GM10248 (cell line): Measurements from ENCODE around the gene WIF1.

ENCODE experiments used
- CTCF ChIA-PET: fragments of 300-600 bp; sonication (Branson Sonifier 250); formaldehyde crosslinking; extraction: SDS; loops from one replicate; lab custom pipeline; 2021; ENCODE audit warnings: antibody characterized with exemption; lab: Yijun Ruan, JAX
- POLR2A ChIA-PET: fragments of 350-650 bp; sonication (Branson Sonifier 250); formaldehyde crosslinking; extraction: SDS; loops from one replicate; lab custom pipeline; 2020; ENCODE audit warnings: antibody characterized with exemption; lab: Yijun Ruan, JAX
- DNase-seq: peaks from one replicate; pipeline ENCODE4 v3.0.0; 2012; ENCODE audit errors: extremely low spot score
- CTCF ChIP-seq: IDR thresholded peaks from 2 replicates; pipeline ENCODE4 v1.5.1; 2012; ENCODE audit warnings: mild to moderate bottlenecking, low read depth; ENCODE audit errors: extremely low read depth, missing control alignments, control extremely low read depth

Gene WIF1

GRCh38 chr12:65121049-65121955, at the start of gene WIF1:
WIF1 (minus strand) TSS chr12:65121305; CDS start chr12:65121191, 114 bp downstream.
- POLR2A ChIA-PET, result no interaction called here
- CTCF ChIA-PET, result interaction anchor here (0.9 to 6.9 kb wide), 10 partner anchors 9 to 325 kb away, joined by 3 to 39 read pairs (median 6); no protein-coding TSS in a partner anchor
- peak; percentile 38 for DNase-seq
- peak; percentile 45 for TF ChIP-seq CTCF

- CTCF ChIA-PET, result interaction anchor here (1.1 to 3.4 kb wide), 12 partner anchors 10 to 917 kb away, joined by 3 to 20 read pairs (median 6); no protein-coding TSS in a partner anchor
These were observed 49.2 kb upstream of the WIF1 start for GRCh38 chr12:65170209-65170881.

GRCh38 chr12:65169320-65170208, 48.5 kb upstream of the WIF1 start, which contains the start of gene LEMD3:
LEMD3 (plus strand) TSS chr12:65169583; CDS start chr12:65169597, 14 bp downstream.
- no peak for TF ChIP-seq CTCF
- CTCF ChIA-PET, result interaction anchor here (1.1 to 3.4 kb wide), 18 partner anchors 10 to 918 kb away, joined by 3 to 20 read pairs (median 4); no protein-coding TSS in a partner anchor
- peak; percentile 94 for DNase-seq
- POLR2A ChIA-PET, result interaction anchor here (0.9 to 1.3 kb wide), 4 partner anchors 9 to 15 kb away, joined by 3 to 6 read pairs (median 4); no protein-coding TSS in a partner anchor

More at GRCh38 chr12:65170209-65170881, 49.2 kb upstream of the WIF1 start:
- POLR2A ChIA-PET, result no interaction called here
- DNase-seq, result peak; percentile 74
- TF ChIP-seq CTCF, result no peak

GRCh38 chr12:65168681-65169319, 47.7 kb upstream of the WIF1 start:
- CTCF ChIA-PET, result interaction anchor here (1.1 to 3.4 kb wide), 17 partner anchors 9 to 919 kb away, joined by 3 to 20 read pairs (median 4); no protein-coding TSS in a partner anchor

GRCh38 chr12:65164774-65165173, 43.7 kb upstream of the WIF1 start:
- POLR2A ChIA-PET, result no interaction called here
- DNase-seq, result no peak
- CTCF ChIA-PET, result interaction anchor here (1.2 to 2.2 kb wide), 4 partner anchors 10 to 363 kb away, joined by 3 to 6 read pairs (median 4); no protein-coding TSS in a partner anchor

More at GRCh38 chr12:65168681-65169319, 47.7 kb upstream of the WIF1 start:
- POLR2A ChIA-PET, result interaction anchor here (0.9 to 1.3 kb wide), 4 partner anchors 9 to 16 kb away, joined by 3 to 6 read pairs (median 4); no protein-coding TSS in a partner anchor
- no peak for TF ChIP-seq CTCF
- peak; percentile 26 for DNase-seq

More at GRCh38 chr12:65164774-65165173, 43.7 kb upstream of the WIF1 start:
- TF ChIP-seq CTCF, result no peak
